Ishikawa (cell line): ENCODE results near the gene SLC2A8.

Experiments
- CEBPB ChIP-seq: IDR thresholded peaks from 2 replicates; pipeline ENCODE4 v1.6.1; 2012
- CREB1 ChIP-seq: IDR thresholded peaks from 2 replicates; pipeline ENCODE4 v1.6.1; 2012; ENCODE audit warnings: low read depth
- EGR1 ChIP-seq: IDR thresholded peaks from 2 replicates; pipeline ENCODE4 v1.6.1; 2012
- EP300 ChIP-seq: IDR thresholded peaks from 2 replicates; pipeline ENCODE4 v1.6.1; 2012; ENCODE audit warnings: borderline replicate concordance
- FOXM1 ChIP-seq: IDR thresholded peaks from 2 replicates; pipeline ENCODE4 v1.6.1; 2012; ENCODE audit warnings: low read depth, borderline replicate concordance
- NFIC ChIP-seq: IDR thresholded peaks from 2 replicates; pipeline ENCODE4 v1.6.1; 2012
- RAD21 ChIP-seq: IDR thresholded peaks from 2 replicates; pipeline ENCODE4 v1.6.1; 2012; ENCODE audit warnings: low read depth
- TAF1 ChIP-seq: IDR thresholded peaks from 2 replicates; pipeline ENCODE4 v1.6.1; 2012; ENCODE audit warnings: low read depth, mild to moderate bottlenecking
- TCF12 ChIP-seq: IDR thresholded peaks from 2 replicates; pipeline ENCODE4 v1.6.1; 2012; ENCODE audit warnings: low read depth
- TEAD4 ChIP-seq: IDR thresholded peaks from 2 replicates; pipeline ENCODE4 v1.6.1; 2012
- YY1 ChIP-seq: IDR thresholded peaks from 2 replicates; pipeline ENCODE4 v1.6.1; 2012; ENCODE audit warnings: low read depth
- ZBTB7A ChIP-seq: IDR thresholded peaks from 2 replicates; pipeline ENCODE4 v1.6.1; 2012; ENCODE audit warnings: low read depth
- TF ChIP-seq, protein P1 (sequence below): IDR thresholded peaks from 2 replicates; pipeline ENCODE4 v1.6.1; 2012
- TF ChIP-seq, protein P2 (sequence below): IDR thresholded peaks from 2 replicates; pipeline ENCODE4 v1.6.1; 2012; ENCODE audit warnings: low read depth, mild to moderate bottlenecking
- TF ChIP-seq, protein P3 (sequence below): IDR thresholded peaks from 2 replicates; pipeline ENCODE4 v1.6.1; 2012

SLC2A8 gene

DNA sequence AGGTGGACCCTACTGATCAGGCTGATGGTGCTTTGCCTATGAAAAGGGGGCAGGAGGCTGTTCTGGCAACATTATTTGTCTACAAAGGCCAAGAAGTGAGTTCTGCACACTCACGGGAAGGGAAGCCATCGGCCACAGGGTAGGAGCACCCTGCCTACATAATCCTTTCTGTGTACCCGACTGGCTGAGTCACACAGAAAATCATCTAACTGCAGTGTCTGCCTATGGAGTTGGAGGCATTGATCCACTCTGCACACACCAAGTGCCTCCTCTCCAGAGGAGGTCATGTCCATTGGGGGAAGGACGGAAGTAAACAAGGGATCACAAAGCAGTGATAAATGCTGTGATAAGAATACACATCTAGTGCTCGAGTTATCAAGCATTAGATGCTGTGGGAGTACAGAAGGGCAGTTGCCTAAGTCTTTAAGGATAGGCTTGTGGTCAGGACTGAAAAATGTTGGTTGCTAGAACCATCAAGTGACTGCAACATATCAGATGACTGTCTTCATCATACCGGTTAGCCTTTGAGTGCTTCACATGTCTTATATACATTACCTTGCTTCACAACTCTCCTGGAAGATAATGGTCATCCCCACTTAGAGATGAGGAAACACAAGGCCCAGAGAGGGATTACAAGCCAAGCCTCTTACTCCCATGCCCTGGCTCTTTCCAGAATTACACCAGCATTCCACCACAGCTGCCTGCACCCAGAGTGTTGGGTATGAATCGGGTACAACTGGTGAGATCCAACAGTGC lies 1.3 kb upstream of the SLC2A8 start:
- TF ChIP-seq TAF1: no peak
- TF ChIP-seq, protein P1, sequence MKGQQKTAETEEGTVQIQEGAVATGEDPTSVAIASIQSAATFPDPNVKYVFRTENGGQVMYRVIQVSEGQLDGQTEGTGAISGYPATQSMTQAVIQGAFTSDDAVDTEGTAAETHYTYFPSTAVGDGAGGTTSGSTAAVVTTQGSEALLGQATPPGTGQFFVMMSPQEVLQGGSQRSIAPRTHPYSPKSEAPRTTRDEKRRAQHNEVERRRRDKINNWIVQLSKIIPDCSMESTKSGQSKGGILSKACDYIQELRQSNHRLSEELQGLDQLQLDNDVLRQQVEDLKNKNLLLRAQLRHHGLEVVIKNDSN: no peak
- no peak for TF ChIP-seq RAD21
- TF ChIP-seq, protein P2, sequence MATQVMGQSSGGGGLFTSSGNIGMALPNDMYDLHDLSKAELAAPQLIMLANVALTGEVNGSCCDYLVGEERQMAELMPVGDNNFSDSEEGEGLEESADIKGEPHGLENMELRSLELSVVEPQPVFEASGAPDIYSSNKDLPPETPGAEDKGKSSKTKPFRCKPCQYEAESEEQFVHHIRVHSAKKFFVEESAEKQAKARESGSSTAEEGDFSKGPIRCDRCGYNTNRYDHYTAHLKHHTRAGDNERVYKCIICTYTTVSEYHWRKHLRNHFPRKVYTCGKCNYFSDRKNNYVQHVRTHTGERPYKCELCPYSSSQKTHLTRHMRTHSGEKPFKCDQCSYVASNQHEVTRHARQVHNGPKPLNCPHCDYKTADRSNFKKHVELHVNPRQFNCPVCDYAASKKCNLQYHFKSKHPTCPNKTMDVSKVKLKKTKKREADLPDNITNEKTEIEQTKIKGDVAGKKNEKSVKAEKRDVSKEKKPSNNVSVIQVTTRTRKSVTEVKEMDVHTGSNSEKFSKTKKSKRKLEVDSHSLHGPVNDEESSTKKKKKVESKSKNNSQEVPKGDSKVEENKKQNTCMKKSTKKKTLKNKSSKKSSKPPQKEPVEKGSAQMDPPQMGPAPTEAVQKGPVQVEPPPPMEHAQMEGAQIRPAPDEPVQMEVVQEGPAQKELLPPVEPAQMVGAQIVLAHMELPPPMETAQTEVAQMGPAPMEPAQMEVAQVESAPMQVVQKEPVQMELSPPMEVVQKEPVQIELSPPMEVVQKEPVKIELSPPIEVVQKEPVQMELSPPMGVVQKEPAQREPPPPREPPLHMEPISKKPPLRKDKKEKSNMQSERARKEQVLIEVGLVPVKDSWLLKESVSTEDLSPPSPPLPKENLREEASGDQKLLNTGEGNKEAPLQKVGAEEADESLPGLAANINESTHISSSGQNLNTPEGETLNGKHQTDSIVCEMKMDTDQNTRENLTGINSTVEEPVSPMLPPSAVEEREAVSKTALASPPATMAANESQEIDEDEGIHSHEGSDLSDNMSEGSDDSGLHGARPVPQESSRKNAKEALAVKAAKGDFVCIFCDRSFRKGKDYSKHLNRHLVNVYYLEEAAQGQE: no peak
- no peak for TF ChIP-seq EGR1
- no peak for TF ChIP-seq TEAD4
- no peak for TF ChIP-seq TCF12
- TF ChIP-seq, protein P3, sequence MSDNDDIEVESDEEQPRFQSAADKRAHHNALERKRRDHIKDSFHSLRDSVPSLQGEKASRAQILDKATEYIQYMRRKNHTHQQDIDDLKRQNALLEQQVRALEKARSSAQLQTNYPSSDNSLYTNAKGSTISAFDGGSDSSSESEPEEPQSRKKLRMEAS: no peak
- TF ChIP-seq FOXM1: no peak

DNA sequence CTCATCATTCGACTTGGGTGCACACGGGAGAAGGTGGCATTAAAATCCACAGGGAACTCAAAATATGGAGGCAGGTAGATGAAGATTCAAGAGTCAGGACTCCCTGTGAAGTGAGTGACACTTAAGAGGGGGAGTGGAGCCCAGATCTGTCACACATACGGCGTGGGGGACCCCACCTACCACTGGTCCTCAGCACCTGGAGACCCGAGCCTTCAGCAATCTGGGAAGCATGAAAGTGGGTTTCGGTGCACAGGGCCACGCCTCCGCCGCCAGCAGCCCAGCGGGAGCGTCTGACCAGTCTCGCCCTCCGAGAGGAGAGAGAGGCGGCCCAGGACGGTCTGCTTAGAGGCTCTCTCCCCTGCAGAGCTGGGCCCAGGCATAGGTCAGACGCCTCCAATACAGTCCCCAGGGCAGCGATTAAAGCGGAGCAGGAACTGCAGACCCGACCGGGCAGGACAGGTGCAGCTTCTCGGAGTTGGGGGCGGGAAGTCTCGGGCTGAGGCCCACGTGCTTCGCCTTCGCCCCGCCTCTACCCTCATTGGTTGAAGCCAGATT lies 639 bp upstream of the SLC2A8 start:
- TF ChIP-seq TCF12 (peak; percentile 35; the same call in 1 of the 2 replicates), CREB1 (0 out of 2 replicates have a peak, but pooled peaks have one; percentile 11), TAF1 (peak; percentile 35; the same call in 1 of the 2 replicates), TEAD4 (no peak; the same call in 1 of the 2 replicates), ZBTB7A (no peak), NFIC (peak; percentile 21; the same call in 1 of the 2 replicates)
- TF ChIP-seq, protein P1: peak; percentile 91
- TF ChIP-seq, protein P3: peak; percentile 97

DNA sequence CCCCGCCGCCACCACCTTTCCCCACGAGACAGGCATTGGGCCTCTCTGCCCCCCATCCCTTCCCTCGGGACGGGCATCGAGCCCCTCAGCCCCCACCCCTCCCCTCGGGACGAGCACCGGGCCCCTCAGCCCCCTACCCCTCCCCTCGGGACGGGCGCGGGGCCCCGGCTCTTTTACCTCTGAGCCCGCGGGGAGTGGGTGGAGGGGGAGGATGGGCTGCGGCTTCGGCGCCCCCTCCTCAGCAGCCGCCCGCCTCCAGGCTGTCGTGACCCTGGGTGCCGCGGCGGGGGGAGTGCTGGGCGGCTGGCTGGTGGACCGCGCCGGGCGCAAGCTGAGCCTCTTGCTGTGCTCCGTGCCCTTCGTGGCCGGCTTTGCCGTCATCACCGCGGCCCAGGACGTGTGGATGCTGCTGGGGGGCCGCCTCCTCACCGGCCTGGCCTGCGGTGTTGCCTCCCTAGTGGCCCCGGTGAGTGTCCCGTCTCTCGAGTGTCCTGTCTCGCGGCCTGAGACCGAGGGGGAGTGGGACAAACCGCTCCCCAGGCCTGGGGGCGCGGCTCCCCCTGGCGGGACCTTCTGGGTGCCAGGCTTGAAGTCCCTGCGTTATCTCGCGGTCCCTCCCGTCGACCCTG lies 791 bp downstream of the SLC2A8 start:
- TF ChIP-seq TAF1 (no peak), YY1 (no peak), ZBTB7A (peak; percentile 70; the same call in 1 of the 2 replicates), RAD21 (peak; percentile 35; the same call in 1 of the 2 replicates), CREB1 (no peak)
- TF ChIP-seq, protein P2: no peak
- TF ChIP-seq, protein P3: no peak

DNA sequence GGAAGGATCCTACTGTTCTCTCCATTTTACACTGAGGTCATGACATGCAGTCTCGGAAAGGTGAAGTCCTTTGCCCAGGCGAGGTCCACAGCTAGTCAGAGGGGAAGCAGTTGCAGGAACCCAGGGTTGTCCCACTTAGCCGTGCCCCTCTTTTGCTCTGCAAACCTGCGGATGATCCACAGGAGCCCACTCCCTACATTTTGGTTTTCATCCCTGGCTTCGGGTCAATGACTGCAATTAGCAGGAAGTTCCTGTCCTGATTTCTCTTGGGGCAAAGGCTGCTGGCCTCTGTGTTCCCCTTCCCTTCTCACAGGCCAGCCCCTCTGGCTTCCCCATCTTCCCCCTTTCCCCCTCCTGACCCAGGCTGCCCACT lies 1.3 kb downstream of the SLC2A8 start:
- TF ChIP-seq CREB1 (no peak), YY1 (no peak), FOXM1 (no peak), TCF12 (no peak)
- TF ChIP-seq, protein P3: no peak
- TF ChIP-seq, protein P1: no peak

DNA sequence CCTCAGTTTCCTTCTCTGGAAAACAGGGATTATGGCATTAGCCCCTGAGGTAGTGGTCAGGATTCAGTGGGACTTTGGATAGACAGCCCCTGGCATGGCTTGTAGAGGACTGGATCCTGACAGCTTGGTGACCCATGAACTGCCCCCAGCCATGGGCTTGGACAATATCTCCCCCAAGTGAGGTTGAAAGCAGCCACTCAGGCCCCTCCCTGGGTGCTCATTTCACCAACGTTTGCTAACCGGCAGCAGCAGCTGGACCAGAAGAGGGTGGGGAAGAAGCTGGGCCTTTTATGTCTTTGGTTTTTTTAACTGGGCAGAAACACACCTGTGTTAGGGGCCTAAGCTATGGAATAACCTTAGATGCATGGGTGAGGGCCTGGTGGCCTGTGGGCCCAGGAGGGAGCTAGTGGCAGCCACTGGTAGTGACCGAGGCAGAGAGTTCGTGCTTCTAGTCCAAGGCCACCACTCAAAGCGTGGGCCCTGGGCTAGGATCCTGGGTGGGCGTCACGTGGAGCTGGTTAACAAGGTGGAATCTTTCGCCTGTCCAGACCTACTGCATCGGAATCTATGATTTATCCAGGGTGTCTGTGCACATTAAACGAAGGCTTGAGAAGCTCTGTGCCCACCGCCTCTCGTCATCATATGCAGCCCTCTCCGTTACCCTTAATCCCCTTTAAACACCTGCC lies 1.9 kb downstream of the SLC2A8 start:
- TF ChIP-seq FOXM1 (no peak), CEBPB (no peak), TEAD4 (no peak), NFIC (no peak), EP300 (no peak), TCF12 (no peak), EGR1 (no peak), TAF1 (no peak), CREB1 (no peak), ZBTB7A (no peak), RAD21 (no peak)
- TF ChIP-seq, protein P3: no peak
